HG03139 (cell line): ENCODE measurements around the gene DPH2.
A peak's percentile ranks its signal among the peaks of the same experiment; 100 is the strongest.

ENCODE experiments used
- ATAC-seq: cut with Tn5 transposase; IDR thresholded peaks from one replicate; pipeline ENCODE4 v1.9.1; 2021; ENCODE audit not compliant: unreplicated experiment

DPH2 gene, protein sequence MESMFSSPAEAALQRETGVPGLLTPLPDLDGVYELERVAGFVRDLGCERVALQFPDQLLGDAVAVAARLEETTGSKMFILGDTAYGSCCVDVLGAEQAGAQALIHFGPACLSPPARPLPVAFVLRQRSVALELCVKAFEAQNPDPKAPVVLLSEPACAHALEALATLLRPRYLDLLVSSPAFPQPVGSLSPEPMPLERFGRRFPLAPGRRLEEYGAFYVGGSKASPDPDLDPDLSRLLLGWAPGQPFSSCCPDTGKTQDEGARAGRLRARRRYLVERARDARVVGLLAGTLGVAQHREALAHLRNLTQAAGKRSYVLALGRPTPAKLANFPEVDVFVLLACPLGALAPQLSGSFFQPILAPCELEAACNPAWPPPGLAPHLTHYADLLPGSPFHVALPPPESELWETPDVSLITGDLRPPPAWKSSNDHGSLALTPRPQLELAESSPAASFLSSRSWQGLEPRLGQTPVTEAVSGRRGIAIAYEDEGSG

DNA sequence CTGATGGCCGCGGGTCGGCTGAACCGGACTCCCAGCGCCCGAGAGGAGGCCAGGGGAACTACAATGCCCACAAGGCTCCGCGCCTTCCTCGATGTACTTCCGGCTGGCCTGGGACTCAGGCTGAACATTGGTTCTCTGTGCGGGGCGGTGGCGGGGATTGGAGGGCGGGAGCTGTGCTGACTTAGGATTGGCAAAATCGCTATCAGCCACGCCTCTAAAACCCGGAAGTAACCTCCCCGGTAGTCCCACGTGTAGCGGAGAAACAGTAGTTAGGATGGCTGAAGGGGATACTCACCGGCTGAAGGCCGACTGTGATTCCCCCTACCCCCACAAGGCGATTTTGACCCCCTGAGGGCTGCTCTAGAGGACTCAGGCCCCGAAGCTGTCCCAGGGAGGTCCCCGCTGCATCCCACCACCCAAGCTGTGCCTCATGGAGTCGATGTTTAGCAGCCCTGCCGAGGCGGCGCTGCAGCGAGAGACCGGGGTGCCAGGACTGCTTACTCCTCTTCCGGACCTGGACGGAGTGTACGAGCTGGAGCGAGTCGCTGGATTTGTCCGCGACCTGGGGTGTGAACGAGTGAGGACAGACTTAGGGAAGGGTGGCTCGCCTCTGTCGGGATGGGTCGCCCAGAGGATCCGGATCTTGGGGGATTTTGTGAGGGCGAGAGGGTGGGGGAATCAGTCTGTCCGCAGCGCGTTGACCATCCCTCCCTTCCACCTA is at the start of gene DPH2:
Gene DPH2 (plus strand): TSS at position 265 of the 721 bp plus-strand sequence. CDS start 166 bp downstream, at position 431.
- ATAC-seq = peak; percentile 83

DNA sequence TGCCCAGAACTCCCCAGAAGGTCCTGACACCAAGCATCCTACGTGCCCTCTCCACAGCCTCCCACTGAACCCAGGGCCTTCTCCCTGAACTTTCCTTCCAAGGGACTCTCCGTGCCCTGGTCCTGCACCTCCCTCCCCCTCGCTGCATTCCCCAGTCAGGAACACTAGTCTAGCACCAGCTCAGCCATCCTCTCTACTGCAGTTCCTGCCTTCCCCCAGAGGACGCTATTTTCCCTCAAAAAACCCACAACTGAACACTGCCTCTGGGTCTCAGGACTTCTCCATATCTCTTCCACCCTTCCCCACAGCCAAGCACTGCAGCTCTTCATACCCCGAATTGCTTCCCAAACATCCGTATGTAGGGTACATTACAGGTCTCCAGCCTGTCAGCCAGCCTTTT is 48.8 kb upstream of the DPH2 start:
- no peak for ATAC-seq

DNA sequence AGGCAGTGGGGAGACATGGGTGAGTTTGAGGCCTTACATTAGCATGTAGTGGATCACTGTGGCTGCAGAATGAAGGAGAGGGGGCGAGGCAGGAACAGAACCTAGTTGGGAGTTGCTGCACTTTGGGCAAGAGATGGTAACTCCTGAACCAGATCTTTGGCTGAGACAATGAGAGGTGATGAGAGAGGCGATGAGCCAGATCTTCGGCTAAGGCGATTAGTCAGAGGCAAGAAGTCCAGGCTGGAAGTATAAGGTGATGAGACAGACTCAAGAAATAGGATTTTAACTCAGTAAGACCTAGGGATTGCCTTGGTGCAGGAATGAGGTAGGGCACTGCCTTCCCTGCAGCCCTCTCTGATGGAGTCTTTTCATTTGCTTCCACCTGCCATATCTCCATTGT is 45.3 kb upstream of the DPH2 start:
- ATAC-seq = no peak

GRCh38 chr1:43925846-43926245 is 44.0 kb upstream of the DPH2 start:
- ATAC-seq = no peak

DNA sequence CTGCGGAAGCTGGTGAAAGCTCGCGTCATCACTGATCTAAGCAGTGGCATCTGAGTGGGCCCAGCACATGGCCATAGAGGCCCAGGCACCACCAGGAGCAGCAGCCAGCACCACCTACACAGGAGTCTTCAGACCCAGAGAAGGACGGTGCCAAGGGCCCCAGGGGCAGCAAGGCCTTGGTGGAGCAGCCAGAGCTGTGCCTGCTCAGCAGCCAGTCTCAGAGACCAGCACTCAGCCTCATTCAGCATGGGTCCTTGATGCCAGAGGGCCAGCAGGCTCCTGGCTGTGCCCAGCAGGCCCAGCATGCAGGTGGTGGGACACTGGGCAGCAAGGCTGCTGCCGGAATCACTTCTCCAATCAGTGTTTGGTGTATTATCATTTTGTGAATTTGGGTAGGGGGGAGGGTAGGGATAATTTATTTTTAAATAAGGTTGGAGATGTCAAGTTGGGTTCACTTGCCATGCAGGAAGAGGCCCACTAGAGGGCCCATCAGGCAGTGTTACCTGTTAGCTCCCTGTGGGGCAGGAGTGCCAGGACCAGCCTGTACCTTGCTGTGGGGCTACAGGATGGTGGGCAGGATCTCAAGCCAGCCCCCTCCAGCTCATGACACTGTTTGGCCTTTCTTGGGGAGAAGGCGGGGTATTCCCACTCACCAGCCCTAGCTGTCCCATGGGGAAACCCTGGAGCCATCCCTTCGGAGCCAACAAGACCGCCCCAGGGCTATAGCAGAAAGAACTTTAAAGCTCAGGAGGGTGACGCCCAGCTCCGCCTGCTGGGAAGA is 39.5 kb upstream of the DPH2 start:
- no peak for ATAC-seq

DNA sequence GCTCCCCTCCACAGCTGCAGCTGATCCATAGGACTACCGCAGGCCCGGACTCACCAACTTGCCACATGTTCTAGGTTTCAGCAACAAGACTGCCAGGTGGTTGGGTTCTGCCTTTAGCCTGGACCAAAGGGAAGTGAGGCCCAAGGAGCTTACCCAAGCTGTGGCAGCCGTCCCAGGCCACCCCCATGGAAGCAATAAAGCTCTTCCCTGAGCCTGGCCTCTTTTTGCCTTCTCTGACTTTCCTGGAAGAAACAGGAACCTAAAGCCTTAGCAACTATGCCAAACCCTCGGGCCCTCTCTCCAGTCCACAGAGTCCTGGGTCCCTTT is 38.9 kb upstream of the DPH2 start:
- ATAC-seq = no peak

- ATAC-seq = no peak
These were observed 37.8 kb upstream of the DPH2 start for GRCh38 chr1:43931711-43932660.

DNA sequence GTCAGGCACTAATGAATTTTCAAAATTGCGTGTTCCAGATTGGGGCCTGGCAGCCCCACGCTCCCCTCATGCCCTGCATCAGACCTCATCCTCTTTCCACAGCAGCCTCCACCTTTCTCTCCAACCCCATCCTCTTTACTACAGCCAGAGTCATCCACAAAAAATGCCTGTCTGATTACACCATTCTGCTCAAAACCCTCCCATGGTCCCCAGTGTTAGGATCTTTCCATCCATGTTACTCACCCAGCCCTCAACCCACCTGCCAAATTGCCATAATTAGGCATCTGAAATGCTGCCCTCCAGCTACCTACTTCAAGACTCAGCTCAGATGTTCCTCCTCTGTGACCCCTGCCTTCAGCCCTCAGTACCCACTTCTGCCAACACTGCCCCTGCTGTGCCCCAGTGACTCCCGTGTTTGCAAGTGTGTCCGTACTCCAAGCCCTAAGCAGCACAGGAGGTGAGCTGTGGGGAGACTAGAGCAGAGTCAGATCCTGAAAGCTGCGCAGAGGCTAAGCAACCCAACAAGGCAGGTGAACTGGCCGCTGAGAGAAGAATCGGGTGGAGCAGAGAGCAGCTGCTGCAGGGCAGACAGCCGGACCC is 36.9 kb upstream of the DPH2 start:
- no peak for ATAC-seq

- ATAC-seq = no peak
These were observed 36.3 kb upstream of the DPH2 start, which contains the start of gene ARTN for GRCh38 chr1:43933386-43934100. TSS of gene ARTN (plus strand) at chr1:43933801. CDS start at chr1:43935657, 1,856 bp downstream.

GRCh38 chr1:43934101-43934985 is 35.5 kb upstream of the DPH2 start:
- no peak for ATAC-seq

DNA sequence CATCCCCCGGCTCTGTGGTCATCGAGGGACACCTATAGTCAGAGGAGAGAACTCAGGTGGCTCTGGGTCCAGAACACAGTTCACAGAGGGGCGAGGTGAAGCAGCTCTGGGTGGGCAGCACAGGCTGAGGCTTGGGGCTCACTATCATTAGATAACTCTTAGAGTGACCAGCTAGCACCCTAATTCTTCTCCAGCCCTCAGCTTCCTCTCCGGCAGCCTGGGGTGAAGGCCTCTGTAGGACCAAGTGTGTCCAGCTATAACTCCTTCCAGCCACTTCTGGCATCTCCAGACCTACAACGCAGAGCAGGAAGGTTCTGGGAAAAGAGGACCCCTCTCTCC is 34.9 kb upstream of the DPH2 start:
- no peak for ATAC-seq

GRCh38 chr1:43935711-43936427 is 33.9 kb upstream of the DPH2 start:
- ATAC-seq = no peak

- no peak for ATAC-seq
These were observed 33.2 kb upstream of the DPH2 start for GRCh38 chr1:43936431-43937151.

GRCh38 chr1:43937179-43937865 is 32.5 kb upstream of the DPH2 start:
- no peak for ATAC-seq

GRCh38 chr1:43938383-43938782 is 31.4 kb upstream of the DPH2 start:
- no peak for ATAC-seq

DNA sequence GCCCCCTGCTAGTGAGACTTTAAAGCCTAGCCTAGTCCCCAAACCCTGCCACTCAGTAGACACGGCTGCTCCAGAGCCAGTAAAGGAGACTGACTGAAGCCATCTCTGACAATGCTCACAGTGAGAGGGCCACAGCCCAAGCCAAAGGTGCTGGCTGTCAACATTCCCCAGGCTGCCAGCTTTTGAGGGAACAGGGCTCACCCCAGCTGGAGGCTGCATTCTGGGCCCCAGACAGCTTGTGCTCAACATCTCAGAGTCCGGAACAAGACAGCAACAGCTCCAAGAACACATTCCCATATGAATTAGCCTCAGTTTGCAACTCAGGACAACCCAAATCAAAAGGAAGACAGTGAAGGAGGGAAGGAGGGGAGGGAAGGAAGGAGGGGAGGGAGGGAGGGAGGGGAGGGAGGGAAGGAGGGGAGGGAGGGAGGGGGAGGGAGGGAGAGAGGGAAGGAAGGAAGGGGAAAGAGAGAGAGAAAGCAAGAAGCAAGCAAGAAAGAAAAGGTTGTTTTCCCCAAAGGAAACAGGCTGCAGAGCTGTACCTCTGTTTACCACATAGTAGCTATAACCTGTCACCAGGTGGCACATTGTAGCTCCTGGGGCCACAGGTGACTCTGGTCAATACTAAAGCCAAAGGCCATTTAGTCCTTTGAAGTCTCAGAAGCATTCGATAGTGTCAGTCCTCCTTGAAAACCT is 30.8 kb upstream of the DPH2 start:
- no peak for ATAC-seq
